Cardiac muscle cell (in vitro differentiated cells and primary cell): Measurements from ENCODE around the gene FAN1. TPM values are rescaled to one million over a fixed set of nuclear protein-coding genes. Genes with fewer than 3 reads are reported as not detected.
A peak's percentile ranks its signal among the peaks of the same experiment; 100 is the strongest.

Experiments used
- DNase-seq, 2 donors: peaks; one replicate each; pipeline versions ENCODE4 v3.0.0 to v3.0.0-alpha.2; 2010 to 2017; ENCODE audit warnings: low read depth in 1 of 2, low spot score in 1 of 2
- H3K27ac ChIP-seq: fragments of 200-600 bp; sonication (generic); 2 replicates; pipeline ENCODE4 v1.5.1; 2016
- H3K27me3 ChIP-seq: fragments of 200-600 bp; sonication (generic); 2 replicates; pipeline ENCODE4 v1.6.0; 2016; ENCODE audit warnings: control low read depth
- H3K36me3 ChIP-seq: fragments of 200-600 bp; sonication (generic); 2 replicates; pipeline ENCODE4 v1.5.1; 2016; ENCODE audit warnings: control low read depth
- H3K4me1 ChIP-seq: fragments of 200-600 bp; sonication (generic); 2 replicates; pipeline ENCODE4 v1.8.1; 2017; ENCODE audit warnings: low read depth, mild to moderate bottlenecking, mixed run types
- H3K4me3 ChIP-seq: fragments of 200-600 bp; sonication (generic); 2 replicates; pipeline ENCODE4 v1.5.1; 2016; ENCODE audit warnings: mild to moderate bottlenecking
- H3K9me3 ChIP-seq: fragments of 200-600 bp; sonication (generic); 2 replicates; pipeline ENCODE4 v1.5.1; 2017; ENCODE audit warnings: low read depth, mild to moderate bottlenecking, control low read depth
- polyA plus RNA-seq: library from polyadenylated mRNA; unstranded; fragments of >200 nt; fragmentation: Nextera tagmentation; extraction: Ambion mirVana; gene quantifications from 2 replicates; pipeline ENCODE4 v1.2.1, GENCODE V29; 2016
- total RNA-seq: library from RNA; depleted of rRNA; stranded (reverse); fragments of >200 nt; gene quantifications from 2 replicates; pipeline ENCODE4 v1.2.3, GENCODE V29; 2016
- TF ChIP-seq, protein P1 (sequence below): IDR thresholded peaks from 2 replicates; pipeline ENCODE4 v1.5.1; 2012; ENCODE audit warnings: low read depth, mild to moderate bottlenecking, low read length

Gene FAN1
- total and polyA plus RNA-seq, 2 experiments from 2014 or later, result 18.3 to 26.8 TPM

DNA sequence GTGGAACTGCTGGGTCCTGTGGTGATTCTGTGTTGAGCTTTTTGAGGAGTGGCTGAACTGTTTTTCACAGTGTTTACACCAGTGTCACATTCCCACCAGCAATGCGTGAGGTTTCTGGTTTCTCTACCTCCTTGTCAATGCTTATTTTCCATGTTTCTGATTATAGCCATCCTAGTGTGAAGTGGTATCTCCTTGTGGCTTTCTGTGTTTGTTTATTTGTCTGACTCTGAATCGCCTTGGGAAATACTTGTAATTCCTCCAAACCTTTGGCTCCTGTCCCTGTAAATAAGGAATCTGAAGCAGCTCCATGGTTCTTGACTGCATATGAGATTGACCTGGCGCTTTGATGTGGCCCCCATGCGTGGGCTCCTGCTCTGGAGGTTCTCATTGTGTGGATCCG lies 20.6 kb downstream of the FAN1 start:
- no peaks in the 10 kb centered on the region for H3K27me3 ChIP-seq
- no peaks in the 10 kb centered on the region for H3K9me3 ChIP-seq
- TF ChIP-seq, protein P1, sequence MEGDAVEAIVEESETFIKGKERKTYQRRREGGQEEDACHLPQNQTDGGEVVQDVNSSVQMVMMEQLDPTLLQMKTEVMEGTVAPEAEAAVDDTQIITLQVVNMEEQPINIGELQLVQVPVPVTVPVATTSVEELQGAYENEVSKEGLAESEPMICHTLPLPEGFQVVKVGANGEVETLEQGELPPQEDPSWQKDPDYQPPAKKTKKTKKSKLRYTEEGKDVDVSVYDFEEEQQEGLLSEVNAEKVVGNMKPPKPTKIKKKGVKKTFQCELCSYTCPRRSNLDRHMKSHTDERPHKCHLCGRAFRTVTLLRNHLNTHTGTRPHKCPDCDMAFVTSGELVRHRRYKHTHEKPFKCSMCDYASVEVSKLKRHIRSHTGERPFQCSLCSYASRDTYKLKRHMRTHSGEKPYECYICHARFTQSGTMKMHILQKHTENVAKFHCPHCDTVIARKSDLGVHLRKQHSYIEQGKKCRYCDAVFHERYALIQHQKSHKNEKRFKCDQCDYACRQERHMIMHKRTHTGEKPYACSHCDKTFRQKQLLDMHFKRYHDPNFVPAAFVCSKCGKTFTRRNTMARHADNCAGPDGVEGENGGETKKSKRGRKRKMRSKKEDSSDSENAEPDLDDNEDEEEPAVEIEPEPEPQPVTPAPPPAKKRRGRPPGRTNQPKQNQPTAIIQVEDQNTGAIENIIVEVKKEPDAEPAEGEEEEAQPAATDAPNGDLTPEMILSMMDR, result no peak
- H3K27ac ChIP-seq, result no peak overlapping the region
- DNase-seq, result peak in 1 of 2 donors; percentile 47
- H3K36me3 ChIP-seq, result peaks cover 73% of the 10 kb centered on the region
- H3K4me3 ChIP-seq, result no peak overlapping the region
- no peaks in the 10 kb centered on the region for H3K4me1 ChIP-seq

DNA sequence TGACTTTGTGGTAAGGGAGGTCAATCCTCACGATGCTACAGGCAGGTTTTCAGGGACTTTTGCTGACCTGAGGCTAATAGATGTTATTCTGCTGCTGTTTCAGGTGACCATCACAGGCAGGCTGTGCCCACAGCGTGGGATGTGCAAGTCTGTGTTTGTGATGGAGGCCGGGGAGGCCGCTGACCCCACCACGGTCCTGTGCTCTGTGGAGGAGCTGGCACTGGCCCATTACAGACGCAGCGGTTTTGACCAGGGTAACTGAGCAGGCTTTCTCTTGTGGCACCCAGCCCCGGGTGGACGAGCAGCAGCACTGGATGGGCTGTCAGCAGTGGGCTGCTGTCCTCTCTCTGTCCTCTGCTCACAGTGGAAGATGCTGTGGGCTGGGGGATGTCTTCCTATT lies 22.0 kb downstream of the FAN1 start:
- no peak overlapping the region for H3K4me3 ChIP-seq
- H3K27me3 ChIP-seq, result no peaks in the 10 kb centered on the region
- H3K4me1 ChIP-seq, result no peaks in the 10 kb centered on the region
- H3K36me3 ChIP-seq, result peaks cover 69% of the 10 kb centered on the region
- H3K9me3 ChIP-seq, result no peaks in the 10 kb centered on the region
- no peak for DNase-seq
- H3K27ac ChIP-seq, result no peak overlapping the region
- TF ChIP-seq, protein P1, result no peak

DNA sequence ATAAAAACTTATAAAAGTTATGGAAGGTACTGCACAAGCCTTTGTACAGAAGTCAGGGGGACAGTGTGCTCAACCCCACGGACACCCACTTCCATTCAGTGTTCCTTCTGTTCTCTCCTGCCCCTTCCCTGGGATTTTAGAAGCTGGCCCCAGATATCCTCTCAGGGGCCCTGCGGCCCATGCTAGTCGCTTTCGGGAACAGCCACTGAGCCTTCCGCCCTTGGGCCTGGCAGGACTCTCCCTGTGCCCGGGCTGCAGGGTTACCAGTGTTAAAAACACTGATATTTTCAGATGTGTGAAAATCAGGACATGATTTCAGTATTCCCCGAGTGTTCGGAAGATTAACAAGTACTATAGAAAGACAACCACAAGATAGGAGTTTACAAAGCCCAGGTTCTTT lies 22.4 kb downstream of the FAN1 start:
- Histone ChIP-seq H3K9me3 (no peaks in the 10 kb centered on the region), H3K4me3 (no peak overlapping the region), H3K27me3 (no peaks in the 10 kb centered on the region), H3K36me3 (peaks cover 68% of the 10 kb centered on the region), H3K27ac (no peak overlapping the region), H3K4me1 (no peaks in the 10 kb centered on the region)
- no peak for DNase-seq
- TF ChIP-seq, protein P1, result no peak

GRCh38 chr15:30927148-30927761 lies 23.5 kb downstream of the FAN1 start:
- H3K4me3 ChIP-seq, result no peak overlapping the region
- H3K4me1 ChIP-seq, result no peaks in the 10 kb centered on the region
- no peaks in the 10 kb centered on the region for H3K27me3 ChIP-seq
- peaks cover 60% of the 10 kb centered on the region for H3K36me3 ChIP-seq
- H3K9me3 ChIP-seq, result no peaks in the 10 kb centered on the region
- DNase-seq, result no peak
- H3K27ac ChIP-seq, result no peak overlapping the region
- TF ChIP-seq, protein P1, result no peak

DNA sequence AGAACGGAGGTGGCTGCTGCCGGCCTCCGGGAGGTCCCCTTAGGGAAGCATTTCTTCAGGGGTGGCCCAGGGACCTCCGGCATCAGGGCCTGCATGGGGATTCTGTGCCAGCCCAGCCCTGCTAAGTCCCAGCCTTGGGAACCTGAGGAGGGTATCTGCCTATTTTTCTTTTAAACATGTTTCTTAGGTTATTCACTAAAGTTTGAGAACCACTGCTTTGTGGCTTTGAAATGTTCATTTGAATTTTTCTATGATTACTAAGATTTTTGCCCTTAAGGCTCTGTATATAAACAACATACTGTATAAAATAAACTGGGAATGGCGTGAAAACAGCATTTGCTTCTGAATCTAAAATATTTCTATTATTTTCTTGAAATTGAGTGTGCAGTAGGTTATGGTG lies 24.4 kb downstream of the FAN1 start:
- Histone ChIP-seq H3K27ac (no peak overlapping the region), H3K4me3 (no peak overlapping the region), H3K36me3 (peaks cover 54% of the 10 kb centered on the region), H3K9me3 (no peaks in the 10 kb centered on the region), H3K4me1 (no peaks in the 10 kb centered on the region), H3K27me3 (no peaks in the 10 kb centered on the region)
- no peak for DNase-seq
- TF ChIP-seq, protein P1, result no peak
